ENCODE data around the gene MDN1.
"Not testable (repeated sequence)": the region's sequence is repeated elsewhere in the genome, so short reads cannot be mapped to it uniquely, and the experiment has no call there.

Gene MDN1, protein sequence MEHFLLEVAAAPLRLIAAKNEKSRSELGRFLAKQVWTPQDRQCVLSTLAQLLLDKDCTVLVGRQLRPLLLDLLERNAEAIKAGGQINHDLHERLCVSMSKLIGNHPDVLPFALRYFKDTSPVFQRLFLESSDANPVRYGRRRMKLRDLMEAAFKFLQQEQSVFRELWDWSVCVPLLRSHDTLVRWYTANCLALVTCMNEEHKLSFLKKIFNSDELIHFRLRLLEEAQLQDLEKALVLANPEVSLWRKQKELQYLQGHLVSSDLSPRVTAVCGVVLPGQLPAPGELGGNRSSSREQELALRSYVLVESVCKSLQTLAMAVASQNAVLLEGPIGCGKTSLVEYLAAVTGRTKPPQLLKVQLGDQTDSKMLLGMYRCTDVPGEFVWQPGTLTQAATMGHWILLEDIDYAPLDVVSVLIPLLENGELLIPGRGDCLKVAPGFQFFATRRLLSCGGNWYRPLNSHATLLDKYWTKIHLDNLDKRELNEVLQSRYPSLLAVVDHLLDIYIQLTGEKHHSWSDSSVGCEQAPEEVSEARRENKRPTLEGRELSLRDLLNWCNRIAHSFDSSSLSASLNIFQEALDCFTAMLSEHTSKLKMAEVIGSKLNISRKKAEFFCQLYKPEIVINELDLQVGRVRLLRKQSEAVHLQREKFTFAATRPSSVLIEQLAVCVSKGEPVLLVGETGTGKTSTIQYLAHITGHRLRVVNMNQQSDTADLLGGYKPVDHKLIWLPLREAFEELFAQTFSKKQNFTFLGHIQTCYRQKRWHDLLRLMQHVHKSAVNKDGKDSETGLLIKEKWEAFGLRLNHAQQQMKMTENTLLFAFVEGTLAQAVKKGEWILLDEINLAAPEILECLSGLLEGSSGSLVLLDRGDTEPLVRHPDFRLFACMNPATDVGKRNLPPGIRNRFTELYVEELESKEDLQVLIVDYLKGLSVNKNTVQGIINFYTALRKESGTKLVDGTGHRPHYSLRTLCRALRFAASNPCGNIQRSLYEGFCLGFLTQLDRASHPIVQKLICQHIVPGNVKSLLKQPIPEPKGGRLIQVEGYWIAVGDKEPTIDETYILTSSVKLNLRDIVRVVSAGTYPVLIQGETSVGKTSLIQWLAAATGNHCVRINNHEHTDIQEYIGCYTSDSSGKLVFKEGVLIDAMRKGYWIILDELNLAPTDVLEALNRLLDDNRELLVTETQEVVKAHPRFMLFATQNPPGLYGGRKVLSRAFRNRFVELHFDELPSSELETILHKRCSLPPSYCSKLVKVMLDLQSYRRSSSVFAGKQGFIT (N-terminal part only)

DNA sequence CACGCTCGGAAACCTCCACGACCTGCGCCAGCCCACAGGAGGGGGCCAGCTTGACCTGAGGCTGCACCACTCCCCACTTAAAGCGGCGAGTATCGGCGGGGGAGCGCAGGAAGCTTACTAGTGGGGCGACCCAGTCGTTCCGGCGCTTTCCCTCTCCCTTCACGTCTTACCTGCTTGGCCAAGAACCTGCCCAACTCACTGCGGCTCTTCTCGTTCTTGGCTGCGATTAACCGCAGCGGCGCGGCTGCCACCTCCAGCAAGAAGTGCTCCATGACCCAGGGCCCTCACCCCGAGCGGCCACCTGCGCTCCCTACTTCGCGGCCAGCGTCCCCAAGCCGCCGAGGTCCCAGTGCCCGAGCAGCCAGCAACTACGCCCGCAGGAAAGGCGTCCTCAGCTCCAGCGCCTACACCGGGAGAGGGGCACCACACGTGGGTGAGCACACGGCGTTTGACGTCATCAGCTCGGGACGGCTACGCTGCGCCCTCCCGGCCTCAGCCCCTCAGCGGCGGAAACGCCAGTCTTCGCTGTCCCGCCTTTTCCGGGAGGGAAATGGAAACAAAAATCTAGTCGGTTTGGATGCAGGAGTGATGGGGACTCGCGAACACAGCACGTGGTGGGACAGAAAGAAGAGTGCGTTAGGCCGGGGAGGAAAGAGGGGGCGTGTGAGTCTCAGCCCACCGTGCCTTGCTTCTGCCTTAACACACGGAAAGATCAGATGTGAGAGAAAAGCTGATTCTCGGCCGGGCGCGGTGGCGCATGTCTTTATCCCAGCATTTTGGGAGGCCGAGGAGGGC, at the start of gene MDN1:
Gene MDN1, minus strand, starts transcription at position 459 of the 795 bp plus-strand sequence. Its CDS starts 187 bp downstream, at position 272.
- peak; percentile 82 for DNase-seq

DNA sequence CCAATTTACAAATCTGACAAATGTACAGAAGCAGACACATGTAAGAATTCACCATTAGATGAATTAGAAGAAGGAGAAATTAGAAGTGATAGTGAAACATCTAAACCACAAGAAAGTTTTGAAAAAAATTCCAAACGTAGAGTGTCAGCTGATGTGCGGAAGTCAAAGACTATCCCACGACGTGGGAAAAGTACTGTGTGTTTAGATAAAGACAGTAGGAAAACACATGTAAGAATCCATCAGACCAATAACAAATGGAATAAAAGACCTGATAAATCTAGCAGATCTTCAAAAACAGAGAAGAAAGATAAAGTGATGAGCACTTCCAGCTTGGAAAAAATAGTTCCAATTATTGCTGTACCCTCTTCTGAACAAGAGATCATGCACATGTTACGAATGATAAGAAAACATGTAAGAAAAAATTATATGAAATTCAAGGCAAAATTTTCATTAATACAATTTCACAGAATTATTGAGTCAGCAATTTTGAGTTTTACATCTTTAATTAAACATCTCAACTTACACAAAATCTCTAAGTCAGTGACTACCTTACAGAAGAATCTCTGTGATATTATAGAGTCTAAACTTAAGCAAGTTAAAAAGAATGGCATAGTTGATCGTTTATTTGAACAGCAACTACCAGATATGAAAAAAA, 46.6 kb upstream of the MDN1 start:
- no peak for DNase-seq

DNA sequence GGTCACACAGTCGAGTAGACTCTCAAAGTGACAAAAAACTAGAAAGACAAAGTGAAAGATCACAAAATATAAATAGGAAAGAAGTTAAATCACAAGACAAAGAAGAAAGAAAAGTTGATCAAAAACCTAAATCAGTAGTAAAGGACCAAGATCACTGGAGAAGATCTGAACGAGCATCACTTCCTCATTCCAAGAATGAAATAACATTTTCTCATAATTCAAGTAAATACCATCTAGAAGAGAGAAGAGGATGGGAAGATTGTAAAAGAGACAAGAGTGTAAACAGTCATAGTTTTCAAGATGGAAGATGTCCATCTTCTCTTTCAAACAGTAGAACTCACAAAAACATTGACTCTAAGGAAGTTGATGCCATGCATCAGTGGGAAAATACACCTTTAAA, 43.1 kb upstream of the MDN1 start:
- DNase-seq, result no peak

DNA sequence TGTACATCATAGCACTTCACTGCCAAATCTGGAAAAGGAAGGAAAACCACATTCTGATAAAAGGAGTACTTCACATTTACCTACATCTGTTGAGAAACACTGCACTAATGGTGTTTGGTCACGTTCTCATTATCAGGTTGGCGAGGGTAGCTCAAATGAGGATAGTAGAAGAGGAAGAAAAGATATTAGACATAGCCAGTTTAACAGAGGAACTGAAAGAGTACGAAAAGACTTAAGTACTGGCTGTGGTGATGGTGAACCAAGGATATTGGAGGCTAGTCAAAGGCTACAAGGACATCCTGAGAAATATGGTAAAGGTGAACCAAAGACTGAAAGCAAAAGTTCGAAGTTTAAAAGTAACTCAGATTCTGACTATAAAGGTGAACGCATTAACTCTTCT, 42.7 kb upstream of the MDN1 start:
- DNase-seq, result no peak

DNA sequence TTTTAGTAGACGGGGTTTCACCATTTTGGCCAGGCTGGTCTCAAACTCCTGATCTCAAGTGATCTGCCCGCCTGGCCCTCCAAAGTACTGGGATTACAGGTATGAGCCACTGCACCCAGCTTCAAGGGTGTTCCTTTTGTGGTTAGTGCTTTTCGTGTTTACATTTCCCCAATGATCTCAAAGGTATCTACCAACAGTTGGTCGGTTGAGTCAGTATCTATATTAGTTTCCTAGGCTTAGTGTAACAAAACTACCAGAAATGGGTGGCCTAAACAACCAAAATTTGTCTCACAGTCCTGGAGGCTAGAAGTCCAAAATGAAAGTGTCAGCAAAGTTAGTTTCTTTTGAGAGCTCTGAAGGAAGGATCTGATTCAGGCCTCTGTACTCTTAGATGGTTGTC, 40.1 kb upstream of the MDN1 start:
- DNase-seq, result no peak

DNA sequence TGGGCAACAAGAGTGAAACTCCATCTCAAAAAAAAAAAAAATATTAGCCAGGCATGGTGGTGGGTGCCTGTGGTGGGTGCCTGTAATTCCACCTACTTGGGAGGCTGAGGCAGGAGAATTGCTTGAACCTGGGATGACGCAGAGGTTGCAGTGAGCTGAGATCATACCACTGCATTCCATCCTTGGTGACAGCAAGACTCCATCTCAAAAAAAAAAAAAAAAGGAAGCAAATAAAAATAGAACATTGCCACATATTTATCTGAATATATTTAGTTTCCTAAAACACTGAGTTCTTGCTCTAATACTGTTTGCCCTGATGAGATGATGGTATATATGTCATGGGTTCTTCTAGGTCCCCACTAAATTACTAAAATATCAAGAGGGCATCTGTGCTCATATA, 38.4 kb upstream of the MDN1 start:
- no peak for DNase-seq

DNA sequence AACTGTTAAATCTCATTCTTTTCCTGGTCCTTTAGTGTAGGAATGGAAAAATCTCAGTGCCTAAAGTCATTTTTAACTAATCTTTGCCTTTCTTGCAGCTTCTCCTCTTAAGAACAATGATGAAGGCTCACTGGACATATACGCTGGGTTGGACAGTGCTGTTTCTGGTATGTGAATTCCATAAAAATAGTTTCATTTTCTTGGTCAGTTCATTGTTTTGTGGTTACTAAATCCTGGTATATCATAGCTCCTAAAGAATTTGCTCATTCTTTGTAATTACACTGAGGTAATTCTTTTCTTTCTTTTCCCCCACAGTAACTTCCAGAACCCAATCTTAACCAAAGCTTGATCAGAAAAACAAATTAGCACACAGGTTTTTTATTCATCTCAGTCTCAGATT, 33.5 kb upstream of the MDN1 start:
- DNase-seq, result no peak

DNA sequence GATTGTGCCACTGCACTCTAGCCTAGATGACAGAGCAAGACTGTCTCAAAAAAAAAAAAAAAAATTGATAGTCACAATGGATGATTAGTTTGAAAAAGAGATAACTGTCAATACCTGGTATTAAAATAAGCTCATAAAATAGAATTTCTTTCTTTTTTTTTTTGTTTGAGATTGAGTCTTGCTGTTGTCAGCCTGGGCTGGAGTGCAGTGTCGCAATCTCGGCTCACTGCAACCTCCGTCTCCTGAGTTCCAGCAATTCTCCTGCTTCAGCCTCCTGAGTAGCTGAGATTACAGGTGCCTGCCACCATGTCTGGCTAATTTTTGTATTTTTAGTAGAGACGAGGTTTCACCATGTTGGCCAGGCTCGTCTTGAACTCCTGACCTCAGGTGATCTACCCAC, 27.9 kb upstream of the MDN1 start:
- not testable (repeated sequence) for DNase-seq

DNA sequence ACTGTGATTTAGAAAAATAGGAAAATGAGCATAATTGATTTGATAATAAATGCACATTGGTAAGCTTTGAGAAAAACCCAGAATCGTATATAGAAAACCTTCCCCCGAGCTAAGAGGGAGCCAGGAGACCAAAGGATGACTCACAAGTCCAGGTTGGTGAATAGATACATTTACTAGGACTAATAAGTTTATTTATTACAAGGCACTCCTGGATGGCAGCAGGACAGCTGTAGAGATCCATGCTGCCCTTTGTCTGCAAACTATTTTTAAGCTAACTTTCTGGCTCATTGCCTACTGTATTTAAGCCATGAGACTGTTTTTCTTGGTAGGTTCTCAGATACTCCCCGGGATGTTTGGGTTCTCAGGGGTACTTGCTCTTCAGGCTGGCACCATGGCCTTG, 23.5 kb upstream of the MDN1 start:
- DNase-seq, result no peak

DNA sequence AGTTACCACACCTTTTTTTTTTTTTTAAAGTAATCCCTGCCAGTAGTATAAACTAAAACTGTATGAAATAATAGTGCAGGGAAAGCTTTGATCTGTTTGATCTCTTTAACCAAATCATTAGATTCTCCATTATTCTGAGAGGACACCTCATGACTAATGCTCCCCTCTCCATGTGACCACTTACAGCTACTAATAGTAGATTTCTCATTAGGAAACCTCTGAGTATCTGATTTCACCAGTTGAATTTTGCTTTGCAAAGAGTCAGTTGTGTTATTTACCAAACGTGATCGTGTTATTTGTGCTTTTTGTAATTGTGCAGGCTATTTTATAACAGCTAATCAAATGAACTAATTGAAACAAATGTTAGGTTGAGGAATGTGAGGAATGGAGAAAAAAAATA, 22.6 kb upstream of the MDN1 start:
- no peak for DNase-seq

DNA sequence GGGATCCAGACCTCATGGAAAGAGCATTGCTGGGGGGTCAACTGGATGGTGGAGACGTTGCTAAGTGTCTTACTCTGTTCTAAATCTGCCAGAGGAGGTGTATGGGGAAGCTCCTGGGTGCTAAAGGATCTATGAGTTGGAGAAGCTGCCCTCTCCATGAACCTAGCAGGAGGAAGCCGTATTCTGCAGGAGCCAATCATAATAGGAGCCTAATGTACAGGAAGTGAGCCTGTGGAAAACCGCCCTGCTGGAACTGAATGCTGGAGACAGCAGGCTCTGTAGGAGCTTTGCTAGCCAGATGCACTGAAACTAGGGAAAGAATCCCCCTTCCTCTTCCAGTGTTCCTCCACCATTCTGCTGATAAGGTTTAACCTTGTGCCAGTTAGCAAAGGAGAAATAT, 20.9 kb upstream of the MDN1 start:
- DNase-seq, result no peak

DNA sequence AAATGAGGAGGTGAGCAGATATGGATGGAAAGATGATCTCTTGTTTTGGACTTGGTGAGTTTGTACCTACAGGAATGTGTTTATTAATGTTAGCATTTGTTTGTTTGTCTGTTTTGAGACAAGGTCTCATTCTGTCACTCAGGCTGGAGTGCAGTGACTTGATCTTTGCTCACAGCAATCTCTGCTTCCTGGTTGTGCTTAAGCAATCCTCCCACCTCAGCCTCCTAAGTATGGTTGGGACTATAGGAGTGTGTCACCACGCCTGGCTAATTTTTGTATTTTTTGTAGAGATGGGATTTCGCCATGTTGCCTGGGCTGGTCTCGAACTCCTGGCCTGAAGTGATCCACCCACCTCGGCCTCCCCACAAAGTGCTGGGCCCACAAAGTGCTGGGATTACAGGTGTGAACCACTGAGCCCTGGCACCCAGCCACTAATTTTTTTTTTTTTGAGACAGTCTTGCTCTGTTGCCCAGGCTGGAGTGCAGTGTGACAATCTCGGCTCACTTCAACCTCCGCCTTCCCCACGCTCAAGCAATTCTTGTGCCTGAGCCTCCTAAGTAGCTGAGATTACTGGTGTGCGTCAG, 17.1 kb upstream of the MDN1 start:
- no peak for DNase-seq

DNA sequence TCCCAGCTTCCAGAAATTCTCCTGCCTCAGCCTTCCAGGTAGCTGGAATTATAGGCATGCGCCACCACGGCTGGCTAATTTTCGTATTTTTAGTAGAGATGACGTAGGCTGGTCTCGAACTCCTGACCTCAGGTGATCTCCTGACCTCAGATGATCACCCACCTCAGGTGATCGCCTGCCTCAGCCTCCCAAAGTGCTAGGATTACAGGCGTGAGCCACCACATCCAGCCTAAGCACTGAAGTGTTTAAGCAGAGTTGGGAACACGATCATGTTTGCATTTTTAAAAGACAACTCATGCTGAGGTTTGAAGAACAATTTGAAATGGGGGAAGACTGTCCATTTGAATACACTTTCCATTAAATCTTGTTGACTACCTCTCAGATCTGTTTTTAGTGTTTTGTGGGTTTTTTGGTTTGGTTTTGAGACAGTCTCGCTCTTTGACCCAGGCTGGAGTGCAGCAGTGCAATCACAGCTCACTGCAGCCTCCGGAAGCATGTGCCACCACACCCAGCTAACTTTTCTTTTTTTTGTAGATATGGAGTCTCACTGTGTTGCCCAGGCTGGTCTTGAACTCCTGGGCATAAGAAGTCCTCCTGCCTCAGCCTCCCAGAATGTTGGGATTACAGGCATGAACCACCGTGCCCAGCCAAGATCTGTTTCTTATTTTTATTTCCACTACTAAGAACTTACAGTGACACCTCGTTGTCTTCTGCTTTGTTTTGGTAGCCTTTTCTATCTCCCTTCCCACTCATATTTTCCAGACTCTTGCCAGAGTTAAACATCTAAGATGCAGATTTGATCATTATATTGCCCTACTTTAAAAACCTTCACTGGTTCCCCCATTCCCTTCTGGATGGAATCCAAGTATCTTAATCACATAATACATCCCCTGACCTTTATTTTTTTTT, 15.5 kb upstream of the MDN1 start:
- DNase-seq, result no peak

DNA sequence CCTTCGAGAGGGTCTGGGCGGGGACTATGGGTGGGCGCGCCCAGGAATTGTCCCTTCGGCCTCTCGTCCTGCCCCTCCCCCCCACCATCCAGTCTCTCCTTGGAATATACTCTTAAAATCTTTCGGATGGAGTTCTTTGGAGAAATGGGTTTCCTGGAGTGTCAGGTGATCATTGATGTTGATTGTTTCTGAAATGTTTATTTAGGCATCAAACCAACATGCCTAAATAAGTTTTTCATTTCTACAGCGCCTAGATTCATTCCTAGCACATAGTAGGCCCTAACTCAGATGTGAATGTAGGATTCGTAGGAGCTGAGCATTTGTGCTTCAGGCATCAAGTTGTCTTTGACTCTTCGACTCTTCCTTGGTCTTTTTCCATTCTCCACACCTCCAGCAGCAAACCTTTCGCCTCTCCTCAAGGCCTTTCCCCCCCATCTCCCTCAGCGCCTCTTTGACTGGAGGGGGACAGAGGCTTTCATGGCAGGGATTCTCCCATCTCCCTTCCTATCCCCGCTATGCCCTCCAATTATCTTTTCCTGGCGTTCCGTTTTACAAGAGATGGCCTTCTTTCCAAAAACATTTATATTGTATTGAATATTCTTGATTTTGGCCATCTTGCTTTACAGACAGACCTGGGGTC, 10.7 kb upstream of the MDN1 start:
- no peak for DNase-seq

DNA sequence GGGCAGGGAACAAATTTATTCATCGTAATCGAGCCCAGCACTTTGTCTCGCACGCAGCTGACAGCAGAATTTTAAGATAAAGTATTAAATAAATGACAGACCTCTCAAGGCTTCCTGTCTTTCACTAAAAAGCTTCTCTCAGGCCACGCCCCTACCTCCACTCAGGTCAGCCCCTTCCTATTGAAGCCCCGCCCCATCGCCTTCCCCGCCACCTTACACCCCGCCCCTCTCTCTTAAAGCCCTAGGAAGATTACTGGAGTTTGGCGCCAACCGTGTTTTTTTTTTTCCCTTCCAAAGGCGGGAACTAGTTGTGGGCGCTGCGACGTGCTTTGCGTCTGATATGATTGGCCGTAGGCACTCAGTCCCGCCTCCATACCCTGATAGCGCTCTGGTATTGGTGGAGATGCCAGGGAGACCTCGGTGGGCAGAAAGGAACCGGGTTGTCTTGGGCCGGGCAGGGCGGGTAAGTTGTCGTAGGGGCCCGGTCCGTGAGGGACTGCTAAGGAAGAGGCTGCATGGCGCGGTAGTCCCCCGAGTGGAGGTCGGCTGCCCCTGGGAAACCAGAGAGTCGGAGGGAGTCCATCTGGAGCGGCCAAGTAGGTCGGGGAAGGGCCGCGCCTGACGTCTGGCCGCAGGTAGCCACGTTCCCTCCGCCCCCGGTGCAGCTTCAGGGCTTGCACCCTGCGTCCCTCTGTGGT, 10.0 kb upstream of the MDN1 start, which contains the start of gene CASP8AP2:
Gene CASP8AP2, plus strand, starts transcription at position 409 of the 698 bp plus-strand sequence.
- peak; percentile 91 for DNase-seq

DNA sequence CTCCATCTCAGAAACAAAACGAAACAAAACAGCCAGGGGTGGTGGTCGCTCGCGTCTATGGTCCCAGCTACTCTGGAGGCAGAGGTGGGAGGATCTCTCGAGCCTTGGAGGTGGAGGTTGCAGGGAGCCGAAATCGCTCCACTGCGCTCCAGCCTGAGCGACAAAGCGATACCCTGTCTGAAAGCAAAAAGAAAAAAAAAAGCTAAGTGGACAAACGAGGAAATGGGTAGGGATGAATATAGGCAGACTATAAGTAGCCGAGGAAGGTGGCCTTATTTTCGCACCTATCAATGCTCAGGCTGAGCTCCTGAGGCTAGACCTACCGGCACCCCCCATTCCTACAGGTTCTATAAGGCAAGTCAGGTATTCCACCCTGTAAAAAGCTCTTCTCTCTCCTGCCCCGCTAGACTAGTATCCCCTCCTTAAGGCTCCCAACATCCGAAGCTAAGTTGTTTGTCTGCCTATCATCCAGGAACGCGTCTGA, 9.4 kb upstream of the MDN1 start:
- DNase-seq, result no peak

DNA sequence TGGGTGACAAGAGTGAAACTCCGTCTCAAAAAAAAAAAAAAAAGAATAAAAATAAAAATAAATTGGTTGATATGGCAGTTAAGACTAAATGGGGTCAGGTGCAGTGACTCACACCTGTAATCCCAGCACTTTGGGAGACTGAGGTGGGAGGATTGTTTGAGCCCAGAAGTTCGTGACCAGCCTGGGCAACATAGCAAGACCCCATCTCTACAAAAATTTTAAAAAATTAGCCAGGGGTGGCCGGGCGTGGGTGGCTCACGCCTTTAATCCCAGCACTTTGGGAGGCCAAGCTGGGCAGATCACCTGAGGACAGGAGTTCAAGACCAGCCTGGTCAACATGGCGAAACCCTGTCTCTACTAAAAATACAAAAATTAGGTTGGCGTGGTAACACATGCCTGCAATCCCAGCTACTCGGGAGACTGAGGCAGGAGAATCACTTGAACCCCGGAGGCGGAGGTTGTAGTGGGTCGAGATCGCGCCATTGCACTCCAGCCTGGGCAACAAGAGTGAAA, 8.9 kb upstream of the MDN1 start:
- DNase-seq, result not testable (repeated sequence)

DNA sequence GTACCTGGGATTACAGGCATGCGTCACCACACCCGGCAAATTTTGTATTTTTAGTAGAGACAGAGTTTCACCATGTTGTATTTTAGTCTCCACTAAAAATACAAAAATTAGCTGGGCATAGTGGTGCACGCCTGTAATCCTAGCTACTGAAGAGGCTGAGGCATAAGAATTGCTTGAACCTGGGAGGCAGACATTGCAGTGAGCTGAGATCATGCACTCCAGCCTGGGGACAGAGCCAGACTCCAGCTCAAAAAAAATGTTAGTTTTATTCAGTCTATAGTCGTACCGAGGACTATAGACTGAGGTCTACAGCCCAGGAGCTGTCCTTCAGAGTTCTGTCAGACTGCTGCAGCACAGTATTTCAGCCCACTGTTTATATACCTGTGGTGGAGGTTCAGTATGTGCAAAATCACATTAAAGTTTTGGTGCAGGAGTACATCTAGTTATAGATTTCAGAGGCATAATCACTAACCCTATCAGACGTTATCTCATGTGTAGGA, 6.5 kb upstream of the MDN1 start:
- DNase-seq, result no peak

DNA sequence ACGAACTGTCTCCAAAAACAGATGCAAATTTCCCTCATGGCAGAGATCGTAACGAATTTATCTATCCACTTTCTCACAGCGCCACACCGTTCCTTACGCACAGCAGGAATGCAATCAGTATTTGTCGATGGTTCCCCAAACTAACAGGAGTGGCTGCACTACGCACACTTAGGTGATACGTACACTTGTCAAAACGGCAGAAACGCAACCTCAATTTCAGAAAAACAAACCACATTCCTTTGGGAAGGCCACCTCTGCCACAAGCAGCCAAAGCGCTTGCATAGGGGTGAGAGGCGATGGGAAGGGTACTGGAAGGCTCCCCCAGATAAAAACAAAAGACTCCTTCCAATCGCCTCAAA, 638 bp downstream of the MDN1 start:
- DNase-seq, result no peak
